Measurements from ENCODE around the gene TMEM253.

Gene TMEM253

GRCh38 chr14:21090940-21091663, 9.8 kb upstream of the TMEM253 start:
- no peak for DNase-seq

DNA sequence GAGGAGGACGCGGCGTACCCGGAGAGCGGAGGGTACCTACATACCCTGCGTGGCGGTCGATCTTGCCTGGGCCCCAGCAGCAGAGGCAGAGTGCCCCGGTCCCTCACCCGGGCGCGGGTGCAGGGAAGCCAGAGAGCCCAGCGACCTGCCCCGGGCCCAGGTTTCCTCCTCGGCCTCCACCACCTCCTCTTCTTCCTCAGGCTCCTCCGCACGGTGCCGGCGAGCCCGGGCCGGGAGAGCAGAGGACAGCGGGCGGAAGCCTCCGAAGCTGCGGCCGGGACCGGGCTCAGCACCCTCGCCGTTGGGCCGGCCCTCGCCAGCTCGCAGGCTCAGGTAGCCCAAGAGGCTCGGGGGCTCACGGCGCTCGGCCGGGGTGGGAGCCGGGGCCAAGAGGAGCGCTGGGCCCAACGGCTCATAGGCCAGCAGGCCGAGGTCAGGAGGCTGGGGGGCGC, 9.0 kb upstream of the TMEM253 start:
- no peak for DNase-seq

DNA sequence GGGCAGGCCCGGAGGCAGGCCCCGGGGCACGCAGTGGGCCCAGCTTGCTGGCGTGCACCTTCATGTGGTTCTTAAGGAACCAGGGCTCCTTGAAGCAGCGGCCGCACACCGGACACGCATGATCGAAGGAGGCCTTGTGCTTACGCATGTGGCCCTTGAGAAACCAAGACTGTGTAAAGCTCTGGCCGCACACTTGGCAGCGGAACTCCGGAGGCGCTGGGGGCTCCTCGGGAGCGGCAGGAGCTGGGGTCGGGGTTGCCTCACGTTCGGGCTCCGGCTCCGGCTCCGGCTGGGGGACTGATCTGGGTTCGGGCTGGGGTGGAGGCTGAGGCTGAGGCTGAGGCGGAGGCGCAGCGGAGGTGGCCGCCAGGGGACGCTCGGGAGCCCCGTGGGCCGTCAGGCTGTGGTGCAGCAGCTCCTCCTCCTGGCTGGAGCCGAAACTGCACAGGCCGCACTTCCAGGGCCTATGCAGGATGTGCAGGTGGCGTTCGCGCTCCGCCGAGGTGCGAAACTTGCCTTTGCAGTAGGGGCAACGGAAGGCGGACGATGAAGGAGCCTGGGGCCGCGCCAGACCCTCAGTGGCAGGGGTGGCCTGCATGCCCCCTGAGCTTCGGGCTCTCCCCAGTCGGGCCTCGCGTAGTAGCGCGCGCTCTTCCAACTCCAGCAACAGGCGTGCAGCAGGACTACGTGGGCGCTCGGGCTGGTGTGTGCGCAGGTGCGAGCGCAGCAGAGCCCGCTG, 8.4 kb upstream of the TMEM253 start:
- peak; percentile 60 for DNase-seq

DNA sequence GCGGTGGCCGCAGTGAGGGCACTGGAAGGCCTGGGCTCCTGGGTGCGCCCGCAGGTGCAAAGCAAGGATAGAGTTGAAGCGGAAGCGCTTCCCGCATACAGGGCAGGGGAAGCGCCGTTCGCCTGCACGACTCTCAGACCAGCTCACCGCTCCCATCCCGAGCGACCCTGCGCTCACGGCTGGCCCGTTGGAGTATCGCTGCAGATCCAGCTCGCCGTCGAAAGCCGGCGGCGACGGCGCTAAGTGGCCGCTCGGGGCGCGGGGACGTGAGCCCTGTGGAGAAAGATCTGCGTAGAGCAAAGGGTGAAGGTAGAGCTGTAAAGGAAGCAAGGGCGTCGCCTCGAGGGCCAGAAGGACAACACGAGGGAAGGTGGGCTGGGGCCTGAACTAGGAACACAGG, 7.8 kb upstream of the TMEM253 start:
- DNase-seq = no peak

- DNase-seq = peak; percentile 83
Measured at GRCh38 chr14:21093769-21094681, 6.8 kb upstream of the TMEM253 start.

- DNase-seq = peak; percentile 91
Measured at GRCh38 chr14:21095430-21096205, 5.2 kb upstream of the TMEM253 start.

- DNase-seq = no peak
Measured at GRCh38 chr14:21096438-21096837, 4.4 kb upstream of the TMEM253 start.

GRCh38 chr14:21096978-21097635, 3.8 kb upstream of the TMEM253 start:
- DNase-seq = peak; percentile 29

DNA sequence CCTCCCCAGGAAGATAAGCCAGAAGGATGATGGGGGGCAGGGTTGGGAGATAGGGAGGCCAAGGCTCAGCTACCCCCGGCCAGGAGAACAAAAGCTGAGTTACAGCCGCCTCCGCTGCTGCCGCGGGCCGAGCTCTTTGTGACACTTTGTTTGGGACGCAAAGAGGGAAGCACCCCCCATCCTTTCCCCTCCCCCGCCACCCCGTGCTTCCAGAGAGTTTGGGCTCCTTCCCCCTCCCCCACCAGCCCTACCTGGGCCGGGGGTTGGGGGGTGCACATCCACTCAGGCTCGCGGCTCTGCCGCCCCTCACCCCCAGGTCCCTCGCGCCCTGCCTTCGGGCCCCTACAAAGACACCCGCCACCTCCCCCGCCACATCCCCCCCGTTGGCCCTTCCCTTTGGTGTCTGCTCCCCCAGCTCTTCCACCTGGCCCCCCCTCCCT, 3.2 kb upstream of the TMEM253 start:
- no peak for DNase-seq

- DNase-seq = peak; percentile 37
Measured at GRCh38 chr14:21098076-21098891, 2.6 kb upstream of the TMEM253 start, which contains the start of gene ZNF219. Gene ZNF219 (minus strand): TSS chr14:21098655. CDS start chr14:21093591, 5,064 bp downstream.

DNA sequence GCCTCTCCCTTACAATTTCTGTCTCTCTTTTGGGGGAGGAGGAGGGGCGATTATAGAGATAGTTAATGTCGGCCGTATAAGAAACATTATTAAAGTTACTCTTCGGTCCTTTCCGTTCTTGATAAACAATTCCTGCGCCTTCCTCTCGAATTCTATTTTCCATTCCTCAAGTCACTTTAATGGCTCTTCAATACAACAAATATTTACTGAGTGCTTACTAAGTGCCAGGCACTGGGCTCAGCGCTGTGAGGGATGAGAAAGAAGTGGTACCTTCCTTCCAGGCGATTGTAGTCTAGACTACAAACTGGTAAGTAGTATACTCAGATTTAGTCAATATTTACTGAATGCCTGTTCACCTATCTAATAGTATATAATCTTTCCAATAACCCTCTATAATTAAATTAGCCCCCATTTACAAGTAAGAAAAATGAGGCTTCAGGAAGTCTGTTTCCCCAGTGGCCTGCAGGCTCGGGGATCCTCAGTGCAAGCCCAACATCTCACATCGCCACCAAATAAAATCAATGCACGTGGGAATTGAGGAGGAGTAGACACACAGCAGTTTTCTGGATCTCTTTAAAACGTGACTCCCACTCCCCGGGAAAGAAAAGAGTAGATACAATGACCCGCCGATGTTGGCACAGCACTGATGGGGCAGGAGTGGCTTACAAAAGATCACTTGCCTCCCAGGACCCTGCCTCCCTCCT, 1.8 kb upstream of the TMEM253 start:
- no peak for DNase-seq

DNA sequence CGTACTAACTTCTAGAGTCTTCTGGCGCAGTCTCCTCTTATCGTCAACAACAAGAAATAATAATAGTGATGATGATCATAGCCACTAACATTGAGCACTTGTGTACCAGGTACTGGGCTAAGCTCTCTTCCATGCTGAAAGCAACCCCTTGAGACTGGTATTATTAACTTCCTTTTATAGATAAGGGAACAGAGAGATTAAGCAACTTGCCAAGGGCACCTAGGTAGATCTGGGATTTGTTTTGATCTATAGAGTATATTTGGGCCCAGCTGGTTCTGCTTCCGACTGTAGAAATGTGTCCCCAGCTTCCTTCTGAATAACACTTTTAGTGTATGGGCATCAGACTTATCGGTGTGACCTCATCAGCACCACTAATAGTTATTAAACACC, 1.3 kb upstream of the TMEM253 start:
- DNase-seq = no peak

GRCh38 chr14:21101802-21102413, 1.0 kb downstream of the TMEM253 start:
- DNase-seq = no peak

- DNase-seq = no peak
Measured at GRCh38 chr14:21102521-21103410, 1.9 kb downstream of the TMEM253 start.

- no peak for DNase-seq
Measured at GRCh38 chr14:21103411-21103709, 2.5 kb downstream of the TMEM253 start.

DNA sequence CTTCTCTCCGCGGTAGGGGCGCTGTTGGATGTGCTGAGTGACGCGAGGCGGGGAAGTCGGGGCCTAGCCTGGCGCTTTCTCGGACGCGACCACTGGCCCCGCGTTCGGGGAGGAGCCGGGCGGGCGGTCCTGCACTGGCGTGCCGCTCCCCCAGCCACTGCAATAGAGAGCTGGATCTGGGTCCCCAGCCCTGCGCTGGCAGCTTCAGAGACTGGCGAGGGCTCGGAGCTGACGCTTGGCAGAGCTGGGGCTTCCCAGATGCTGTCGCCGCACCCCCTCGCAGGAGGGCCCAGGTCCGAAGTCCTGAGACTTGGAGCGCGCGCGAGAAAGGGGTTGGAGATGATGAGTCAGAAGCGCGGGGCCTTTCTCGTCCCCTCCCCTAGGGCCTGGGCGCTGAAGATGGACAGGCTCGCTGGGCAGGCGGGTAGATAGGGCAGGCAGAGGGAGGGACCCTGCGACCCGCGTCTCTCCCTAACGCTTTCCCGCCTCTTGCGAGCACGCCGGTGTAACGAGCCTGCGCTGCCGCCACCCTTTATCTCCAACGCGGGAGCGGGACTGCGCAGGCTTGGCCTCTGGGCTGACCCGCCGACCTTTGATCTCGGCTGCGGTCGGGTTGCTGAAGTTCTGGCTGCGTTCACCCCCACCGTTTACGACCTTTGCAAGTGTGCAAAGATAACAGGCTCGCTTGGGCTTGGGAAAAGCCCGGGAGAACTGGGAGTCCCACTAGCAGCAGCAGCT, 3.0 kb downstream of the TMEM253 start:
- peak; percentile 96 for DNase-seq

- peak; percentile 85 for DNase-seq
Measured at GRCh38 chr14:21104448-21105060, 3.7 kb downstream of the TMEM253 start.

DNA sequence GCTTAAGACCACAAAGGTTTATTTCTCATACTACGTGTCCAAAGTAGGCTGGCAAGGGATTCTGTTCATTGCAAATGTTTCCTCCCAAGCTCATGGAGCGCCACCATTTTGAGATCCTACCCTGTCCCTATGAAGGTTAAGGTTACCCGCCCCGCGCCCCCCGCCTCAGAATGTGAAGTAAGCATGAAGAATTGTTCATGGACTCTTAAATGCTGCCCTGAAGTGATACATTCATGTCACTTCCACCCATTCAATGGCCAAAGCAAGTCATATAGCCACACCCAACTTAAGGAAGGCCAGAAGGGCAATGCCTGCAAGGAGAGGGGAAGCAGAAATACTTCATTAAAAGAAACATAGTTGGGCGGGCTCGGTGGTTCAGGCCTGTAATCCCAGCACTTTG, 4.2 kb downstream of the TMEM253 start:
- no peak for DNase-seq

Data from NCI-H1694 treated with DMSO at 0.1 percent for 48 hours (cell line).